ENCODE measurements around the gene NABP1. TPM values are rescaled to one million over a fixed set of nuclear protein-coding genes. Genes with fewer than 3 reads are reported as not detected.
A peak's percentile ranks its signal among the peaks of the same experiment; 100 is the strongest.

NABP1 gene
- total and polyA plus RNA-seq, 10 of the 15 experiments (the other 5 are each of a cell fraction or from before 2014, with no cell fraction given): 22.9 to 65.7 (median 39.9) TPM

DNA sequence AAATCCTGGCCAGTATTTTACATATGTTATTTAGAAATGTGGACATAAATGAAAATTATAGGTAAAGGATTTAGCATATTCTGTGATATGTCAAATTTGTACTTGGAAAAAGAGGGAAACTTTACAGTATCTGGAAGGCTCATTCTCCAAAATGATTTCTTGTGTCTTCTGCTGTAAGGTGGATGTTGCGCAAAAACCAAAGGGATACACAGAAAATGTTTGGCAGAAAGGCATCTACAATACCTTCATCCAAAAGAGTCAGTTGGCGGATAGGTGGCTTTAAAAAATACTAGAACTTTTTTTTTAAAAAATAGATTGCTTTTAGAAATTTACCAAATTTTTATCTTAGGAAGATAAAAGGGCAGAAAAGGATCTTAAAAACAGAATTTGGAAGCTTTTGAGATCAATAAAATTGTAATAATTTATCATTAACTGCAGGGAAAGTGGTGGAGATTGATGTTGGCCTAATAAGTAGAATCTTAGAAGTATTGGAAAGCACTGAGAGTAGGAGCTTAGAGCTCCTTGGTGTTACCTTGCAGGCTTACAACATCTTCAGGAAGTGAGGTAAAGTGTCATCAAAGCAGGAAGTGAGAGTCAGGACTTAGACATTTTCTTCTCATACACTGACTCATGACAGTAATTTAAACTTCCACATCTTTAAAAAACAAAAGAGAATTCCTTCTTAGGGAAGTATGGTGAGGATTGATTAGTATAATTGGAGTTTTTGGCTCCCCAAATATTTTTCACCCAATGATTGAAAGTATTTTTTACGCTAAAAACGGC is 2.1 kb downstream of the NABP1 start (continued):
- peak; percentile 72 for TF ChIP-seq ATF7 (IDR thresholded peaks at IDR 0.05; ENCODE audit: low read depth)
- TF ChIP-seq, protein P1, sequence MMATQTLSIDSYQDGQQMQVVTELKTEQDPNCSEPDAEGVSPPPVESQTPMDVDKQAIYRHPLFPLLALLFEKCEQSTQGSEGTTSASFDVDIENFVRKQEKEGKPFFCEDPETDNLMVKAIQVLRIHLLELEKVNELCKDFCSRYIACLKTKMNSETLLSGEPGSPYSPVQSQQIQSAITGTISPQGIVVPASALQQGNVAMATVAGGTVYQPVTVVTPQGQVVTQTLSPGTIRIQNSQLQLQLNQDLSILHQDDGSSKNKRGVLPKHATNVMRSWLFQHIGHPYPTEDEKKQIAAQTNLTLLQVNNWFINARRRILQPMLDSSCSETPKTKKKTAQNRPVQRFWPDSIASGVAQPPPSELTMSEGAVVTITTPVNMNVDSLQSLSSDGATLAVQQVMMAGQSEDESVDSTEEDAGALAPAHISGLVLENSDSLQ (IDR thresholded peaks at IDR 0.05): no peak
- no peak for TF ChIP-seq SREBF2 (IDR thresholded peaks at IDR 0.05; ENCODE audit: low read length)
- TF ChIP-seq PML (IDR thresholded peaks at IDR 0.05; ENCODE audit: low read length): 0 out of 2 replicates have a peak, but pooled peaks have one; percentile 44
- no peak for TF ChIP-seq ZNF217 (IDR thresholded peaks at IDR 0.05)
- no peak for TF ChIP-seq KDM1A (IDR thresholded peaks at IDR 0.05; ENCODE audit: borderline replicate concordance)
- no peak for TF ChIP-seq ZNF274 (IDR thresholded peaks at IDR 0.05; ENCODE audit: insufficient read depth, insufficient read length)
- TF ChIP-seq, protein P2, sequence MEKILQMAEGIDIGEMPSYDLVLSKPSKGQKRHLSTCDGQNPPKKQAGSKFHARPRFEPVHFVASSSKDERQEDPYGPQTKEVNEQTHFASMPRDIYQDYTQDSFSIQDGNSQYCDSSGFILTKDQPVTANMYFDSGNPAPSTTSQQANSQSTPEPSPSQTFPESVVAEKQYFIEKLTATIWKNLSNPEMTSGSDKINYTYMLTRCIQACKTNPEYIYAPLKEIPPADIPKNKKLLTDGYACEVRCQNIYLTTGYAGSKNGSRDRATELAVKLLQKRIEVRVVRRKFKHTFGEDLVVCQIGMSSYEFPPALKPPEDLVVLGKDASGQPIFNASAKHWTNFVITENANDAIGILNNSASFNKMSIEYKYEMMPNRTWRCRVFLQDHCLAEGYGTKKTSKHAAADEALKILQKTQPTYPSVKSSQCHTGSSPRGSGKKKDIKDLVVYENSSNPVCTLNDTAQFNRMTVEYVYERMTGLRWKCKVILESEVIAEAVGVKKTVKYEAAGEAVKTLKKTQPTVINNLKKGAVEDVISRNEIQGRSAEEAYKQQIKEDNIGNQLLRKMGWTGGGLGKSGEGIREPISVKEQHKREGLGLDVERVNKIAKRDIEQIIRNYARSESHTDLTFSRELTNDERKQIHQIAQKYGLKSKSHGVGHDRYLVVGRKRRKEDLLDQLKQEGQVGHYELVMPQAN (conservative IDR thresholded peaks at IDR 0.05): no peak
- TF ChIP-seq NFYB (IDR thresholded peaks at IDR 0.05; ENCODE audit: insufficient read depth, low read depth, low read length): no peak
- TF ChIP-seq IRF4 (IDR thresholded peaks at IDR 0.05; ENCODE audit: low read depth, low read length): peak; percentile 66; the same call in 1 of the 2 replicates
- peak; percentile 64; the same call in 1 of the 2 replicates for TF ChIP-seq GABPA (IDR thresholded peaks at IDR 0.05; ENCODE audit: low read depth)
- TF ChIP-seq NR2C1 (IDR thresholded peaks at IDR 0.05): no peak
- TF ChIP-seq NFXL1 (IDR thresholded peaks at IDR 0.05; ENCODE audit: borderline replicate concordance): no peak
- TF ChIP-seq HDGF (IDR thresholded peaks at IDR 0.05): no peak
- TF ChIP-seq, protein P3, sequence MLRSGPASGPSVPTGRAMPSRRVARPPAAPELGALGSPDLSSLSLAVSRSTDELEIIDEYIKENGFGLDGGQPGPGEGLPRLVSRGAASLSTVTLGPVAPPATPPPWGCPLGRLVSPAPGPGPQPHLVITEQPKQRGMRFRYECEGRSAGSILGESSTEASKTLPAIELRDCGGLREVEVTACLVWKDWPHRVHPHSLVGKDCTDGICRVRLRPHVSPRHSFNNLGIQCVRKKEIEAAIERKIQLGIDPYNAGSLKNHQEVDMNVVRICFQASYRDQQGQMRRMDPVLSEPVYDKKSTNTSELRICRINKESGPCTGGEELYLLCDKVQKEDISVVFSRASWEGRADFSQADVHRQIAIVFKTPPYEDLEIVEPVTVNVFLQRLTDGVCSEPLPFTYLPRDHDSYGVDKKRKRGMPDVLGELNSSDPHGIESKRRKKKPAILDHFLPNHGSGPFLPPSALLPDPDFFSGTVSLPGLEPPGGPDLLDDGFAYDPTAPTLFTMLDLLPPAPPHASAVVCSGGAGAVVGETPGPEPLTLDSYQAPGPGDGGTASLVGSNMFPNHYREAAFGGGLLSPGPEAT (IDR thresholded peaks at IDR 0.05; ENCODE audit: low read depth): no peak; the same call in 1 of the 2 replicates
- no peak for TF ChIP-seq RELA (IDR thresholded peaks at IDR 0.05; ENCODE audit: borderline replicate concordance, partially characterized antibody)
- TF ChIP-seq TCF12 (IDR thresholded peaks at IDR 0.05; ENCODE audit: low read depth, low read length): no peak
- TF ChIP-seq, protein P4, sequence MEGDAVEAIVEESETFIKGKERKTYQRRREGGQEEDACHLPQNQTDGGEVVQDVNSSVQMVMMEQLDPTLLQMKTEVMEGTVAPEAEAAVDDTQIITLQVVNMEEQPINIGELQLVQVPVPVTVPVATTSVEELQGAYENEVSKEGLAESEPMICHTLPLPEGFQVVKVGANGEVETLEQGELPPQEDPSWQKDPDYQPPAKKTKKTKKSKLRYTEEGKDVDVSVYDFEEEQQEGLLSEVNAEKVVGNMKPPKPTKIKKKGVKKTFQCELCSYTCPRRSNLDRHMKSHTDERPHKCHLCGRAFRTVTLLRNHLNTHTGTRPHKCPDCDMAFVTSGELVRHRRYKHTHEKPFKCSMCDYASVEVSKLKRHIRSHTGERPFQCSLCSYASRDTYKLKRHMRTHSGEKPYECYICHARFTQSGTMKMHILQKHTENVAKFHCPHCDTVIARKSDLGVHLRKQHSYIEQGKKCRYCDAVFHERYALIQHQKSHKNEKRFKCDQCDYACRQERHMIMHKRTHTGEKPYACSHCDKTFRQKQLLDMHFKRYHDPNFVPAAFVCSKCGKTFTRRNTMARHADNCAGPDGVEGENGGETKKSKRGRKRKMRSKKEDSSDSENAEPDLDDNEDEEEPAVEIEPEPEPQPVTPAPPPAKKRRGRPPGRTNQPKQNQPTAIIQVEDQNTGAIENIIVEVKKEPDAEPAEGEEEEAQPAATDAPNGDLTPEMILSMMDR (IDR thresholded peaks at IDR 0.05 in 2 of 3, conservative IDR thresholded peaks at IDR 0.05 in 1 of 3; ENCODE audit: control insufficient read depth in 2 of 3, extremely low read depth in 1 of 3, insufficient read depth in 1 of 3, low read depth in 3 of 3, low read length in 3 of 3): no peak
- TF ChIP-seq ASH2L (IDR thresholded peaks at IDR 0.05; ENCODE audit: borderline replicate concordance, low read depth): no peak
- TF ChIP-seq SPI1 (IDR thresholded peaks at IDR 0.05; ENCODE audit: borderline replicate concordance, insufficient read depth, low read depth, low read length): peak; percentile 85
- TF ChIP-seq, protein P5, sequence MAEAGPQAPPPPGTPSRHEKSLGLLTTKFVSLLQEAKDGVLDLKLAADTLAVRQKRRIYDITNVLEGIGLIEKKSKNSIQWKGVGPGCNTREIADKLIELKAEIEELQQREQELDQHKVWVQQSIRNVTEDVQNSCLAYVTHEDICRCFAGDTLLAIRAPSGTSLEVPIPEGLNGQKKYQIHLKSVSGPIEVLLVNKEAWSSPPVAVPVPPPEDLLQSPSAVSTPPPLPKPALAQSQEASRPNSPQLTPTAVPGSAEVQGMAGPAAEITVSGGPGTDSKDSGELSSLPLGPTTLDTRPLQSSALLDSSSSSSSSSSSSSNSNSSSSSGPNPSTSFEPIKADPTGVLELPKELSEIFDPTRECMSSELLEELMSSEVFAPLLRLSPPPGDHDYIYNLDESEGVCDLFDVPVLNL (IDR thresholded peaks at IDR 0.05; ENCODE audit: low read depth, low read length): no peak
- no peak for TF ChIP-seq CEBPB (IDR thresholded peaks at IDR 0.05; ENCODE audit: borderline replicate concordance in 1 of 2, low read depth in 2 of 2, low read length in 2 of 2)
